Fibroblast of lung (primary cell): ENCODE measurements around the gene SALL3. TPM values are rescaled to one million over a fixed set of nuclear protein-coding genes. Genes with fewer than 3 reads are reported as not detected.

Experiments used
- DNase-seq, 2 donors: peaks; one replicate each; pipeline versions ENCODE4 v3.0.0 to v3.0.0-alpha.2; 2010; ENCODE audit warnings: low read depth in 2 of 2
- H2AFZ ChIP-seq: 2 replicates; pipeline ENCODE4 v1.5.1; 2012; ENCODE audit warnings: low read length, control low read depth, inconsistent platforms
- H3K27ac ChIP-seq: 2 replicates; pipeline ENCODE4 v1.5.1; 2011; ENCODE audit warnings: low read length, control low read depth; ENCODE audit not compliant: insufficient read depth
- H3K27me3 ChIP-seq: 2 replicates; pipeline ENCODE4 v1.5.1; 2011; ENCODE audit warnings: mild to moderate bottlenecking, low read length; ENCODE audit not compliant: control insufficient read depth, insufficient read depth
- H3K36me3 ChIP-seq: 2 replicates; pipeline ENCODE4 v1.5.1; 2011; ENCODE audit warnings: low read length; ENCODE audit not compliant: control insufficient read depth, insufficient read depth
- H3K4me1 ChIP-seq: 2 replicates; pipeline ENCODE4 v1.5.1; 2011; ENCODE audit warnings: low read length; ENCODE audit not compliant: control insufficient read depth, insufficient read depth; ENCODE audit errors: extremely low read depth
- H3K4me2 ChIP-seq: 2 replicates; pipeline ENCODE4 v1.5.1; 2011; ENCODE audit warnings: low read length, control low read depth; ENCODE audit not compliant: insufficient read depth; ENCODE audit errors: extremely low read depth
- H3K4me3 ChIP-seq, 4 experiments: fragments of 200-600 bp in 1 of 4; sonication (generic) in 1 of 4; replicated peaks in 1 of 4; 2 replicates each; pipeline ENCODE4 v1.5.1; 2011 to 2016; ENCODE audit warnings: low read length in 4 of 4, low read depth in 3 of 4, mild to moderate bottlenecking in 3 of 4, control low read depth in 2 of 4, inconsistent platforms in 1 of 4, mixed read lengths in 1 of 4; ENCODE audit not compliant: insufficient read depth in 1 of 4; ENCODE audit errors: control extremely low read depth in 1 of 4
- H3K79me2 ChIP-seq: 2 replicates; pipeline ENCODE4 v1.5.1; 2012; ENCODE audit warnings: mild to moderate bottlenecking, low read length, inconsistent platforms; ENCODE audit not compliant: control insufficient read depth, insufficient read depth
- H3K9ac ChIP-seq: 2 replicates; pipeline ENCODE4 v1.5.1; 2011; ENCODE audit warnings: mild to moderate bottlenecking, low read length, control low read depth; ENCODE audit not compliant: insufficient read depth
- H3K9me3 ChIP-seq: 2 replicates; pipeline ENCODE4 v1.5.1; 2012; ENCODE audit warnings: low read depth, low read length; ENCODE audit not compliant: control insufficient read depth, insufficient read depth
- H4K20me1 ChIP-seq: 2 replicates; pipeline ENCODE4 v1.5.1; 2011; ENCODE audit warnings: low read length; ENCODE audit not compliant: control insufficient read depth, insufficient read depth; ENCODE audit errors: extremely low read depth
- CTCF ChIP-seq, 2 donors: IDR thresholded peaks in 1 of 2; conservative IDR thresholded peaks in 1 of 2; 1 replicate in 1 of 2; 2 replicates in 1 of 2; pipeline ENCODE4 v1.5.1; 2011 to 2012; ENCODE audit warnings: low read length in 2 of 2, control low read depth in 1 of 2, inconsistent platforms in 1 of 2, low read depth in 1 of 2, mild to moderate bottlenecking in 1 of 2
- EZH2 ChIP-seq: IDR thresholded peaks from 2 replicates; pipeline ENCODE4 v1.5.1; 2012; ENCODE audit warnings: low read length, control low read depth, mild to moderate bottlenecking; ENCODE audit errors: missing control alignments
- polyA plus RNA-seq, 2 donors: library from polyadenylated mRNA; depleted of rRNA in 1 of 2; stranded (reverse) in 1 of 2; unstranded in 1 of 2; fragments of >200 nt; gene quantifications; 2 replicates each; pipeline ENCODE4 v1.2.1, GENCODE V29; 2011 to 2012; ENCODE audit warnings: missing spikeins in 1 of 2
- total RNA-seq: library from RNA; depleted of rRNA; stranded (reverse); fragments of >200 nt; gene quantifications from 2 replicates; pipeline ENCODE4 v1.2.1, GENCODE V29; 2014

Gene SALL3
- total and polyA plus RNA-seq, 2 donors (not counting 1 experiment from before 2014, with no cell fraction given): not detected

GRCh38 chr18:78994000-78994399 is 14.4 kb downstream of the SALL3 start:
- Histone ChIP-seq H3K9me3 (no peaks in the 10 kb centered on the region), H3K4me1 (no peaks in the 10 kb centered on the region), H3K79me2 (no peaks in the 10 kb centered on the region), H3K4me3 (no peak overlapping the region), H4K20me1 (no peaks in the 10 kb centered on the region), H3K27ac (no peak overlapping the region), H3K27me3 (no peaks in the 10 kb centered on the region), H3K4me2 (no peak overlapping the region), H3K36me3 (no peaks in the 10 kb centered on the region), H2AFZ (no peak overlapping the region), H3K9ac (no peak overlapping the region)
- DNase-seq: no peak
- TF ChIP-seq EZH2 (no peak), CTCF (conservative IDR thresholded peaks at IDR 0.05 in 1 of 2, IDR thresholded peaks at IDR 0.05 in 1 of 2; ENCODE audit: low read depth in 1 of 2, low read length in 2 of 2) (no peak)

- Histone ChIP-seq H4K20me1 (no peaks in the 10 kb centered on the region), H3K4me1 (no peaks in the 10 kb centered on the region), H3K27ac (no peak overlapping the region), H3K9ac (no peak overlapping the region), H3K4me2 (no peak overlapping the region), H3K4me3 (no peak overlapping the region), H3K36me3 (no peaks in the 10 kb centered on the region), H2AFZ (no peak overlapping the region), H3K27me3 (no peaks in the 10 kb centered on the region), H3K79me2 (no peaks in the 10 kb centered on the region), H3K9me3 (no peaks in the 10 kb centered on the region)
- no peak for DNase-seq
- TF ChIP-seq EZH2 (no peak), CTCF (conservative IDR thresholded peaks at IDR 0.05 in 1 of 2, IDR thresholded peaks at IDR 0.05 in 1 of 2; ENCODE audit: low read depth in 1 of 2, low read length in 2 of 2) (no peak)
Measured at GRCh38 chr18:78994531-78994930, 14.9 kb downstream of the SALL3 start.

- no peak overlapping the region for H3K4me2 ChIP-seq
- no peaks in the 10 kb centered on the region for H3K79me2 ChIP-seq
Measured at GRCh38 chr18:78994977-78995582, 15.5 kb downstream of the SALL3 start.

More at GRCh38 chr18:78994977-78995582, 15.5 kb downstream of the SALL3 start:
- Histone ChIP-seq H3K27ac (no peak overlapping the region), H3K9me3 (no peaks in the 10 kb centered on the region), H3K4me3 (no peak overlapping the region), H2AFZ (no peak overlapping the region), H3K36me3 (no peaks in the 10 kb centered on the region), H3K4me1 (no peaks in the 10 kb centered on the region), H4K20me1 (no peaks in the 10 kb centered on the region), H3K27me3 (no peaks in the 10 kb centered on the region), H3K9ac (no peak overlapping the region)
- no peak for TF ChIP-seq CTCF (conservative IDR thresholded peaks at IDR 0.05 in 1 of 2, IDR thresholded peaks at IDR 0.05 in 1 of 2; ENCODE audit: low read depth in 1 of 2, low read length in 2 of 2)
- TF ChIP-seq EZH2: no peak
- no peak for DNase-seq
